ENCODE results near the gene CRTC1. TPM values are rescaled to one million over a fixed set of nuclear protein-coding genes. Genes with fewer than 3 reads are reported as not detected.

CRTC1 gene
- total and polyA plus RNA-seq, 4 experiments from 2014 or later = 1.7 to 20.8 (median 19.6) TPM; not detected in 1

DNA sequence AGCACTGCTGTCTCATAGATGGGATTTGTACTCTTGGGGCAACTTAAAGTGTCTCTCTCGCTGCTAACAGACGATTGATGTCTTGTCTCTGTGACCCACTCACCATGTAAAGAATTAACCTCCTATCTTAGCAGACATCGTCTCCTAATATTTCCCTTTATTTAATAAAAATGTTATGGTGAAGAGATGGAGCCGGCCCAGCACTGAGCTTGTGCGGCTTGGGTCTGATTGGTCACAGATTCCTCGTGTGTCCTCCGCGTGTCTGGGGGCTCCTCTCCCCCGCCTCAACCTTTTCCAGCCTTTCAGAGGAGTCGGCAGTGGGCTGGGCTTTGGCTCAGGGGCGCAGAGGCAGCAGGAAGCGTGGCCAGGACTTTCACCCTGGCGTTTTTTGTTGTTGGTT lies 13.2 kb upstream of the CRTC1 start:
- POLR2A ChIA-PET (ENCODE audit: partially characterized antibody) = no interaction called here
- no peaks in the 10 kb centered on the region for H3K9me3 ChIP-seq (ENCODE audit: control insufficient read depth in 1 of 2, low read length in 2 of 2)
- no peaks in the 10 kb centered on the region for H3K4me1 ChIP-seq (ENCODE audit: insufficient read depth, low read length)
- Mint-ChIP-seq H3K4me1 (peaks cover 0 to 1% (median 0%) of the 10 kb centered on the region in 4 donors), H3K27ac (no peak overlapping the region), H3K4me3 (no peak overlapping the region), H3K9me3 (no peaks in the 10 kb centered on the region), H3K27me3 (no peaks in the 10 kb centered on the region), H3K36me3 (peaks cover 13 to 20% of the 10 kb centered on the region in 2 donors)
- no peak overlapping the region for H3K4me3 ChIP-seq (ENCODE audit: low read length in 2 of 2)
- CTCF ChIA-PET (ENCODE audit: partially characterized antibody) = no interaction called here
- DNase-seq = no peak
- H3K36me3 ChIP-seq (ENCODE audit: insufficient read depth, low read length) = peaks cover 5% of the 10 kb centered on the region
- intact Hi-C loops (cut with micrococcal nuclease) = no loop called here
- no peak overlapping the region for H3K27ac ChIP-seq (ENCODE audit: low read depth, low read length)
- no peaks in the 10 kb centered on the region for H3K27me3 ChIP-seq (ENCODE audit: insufficient read depth, low read length)

DNA sequence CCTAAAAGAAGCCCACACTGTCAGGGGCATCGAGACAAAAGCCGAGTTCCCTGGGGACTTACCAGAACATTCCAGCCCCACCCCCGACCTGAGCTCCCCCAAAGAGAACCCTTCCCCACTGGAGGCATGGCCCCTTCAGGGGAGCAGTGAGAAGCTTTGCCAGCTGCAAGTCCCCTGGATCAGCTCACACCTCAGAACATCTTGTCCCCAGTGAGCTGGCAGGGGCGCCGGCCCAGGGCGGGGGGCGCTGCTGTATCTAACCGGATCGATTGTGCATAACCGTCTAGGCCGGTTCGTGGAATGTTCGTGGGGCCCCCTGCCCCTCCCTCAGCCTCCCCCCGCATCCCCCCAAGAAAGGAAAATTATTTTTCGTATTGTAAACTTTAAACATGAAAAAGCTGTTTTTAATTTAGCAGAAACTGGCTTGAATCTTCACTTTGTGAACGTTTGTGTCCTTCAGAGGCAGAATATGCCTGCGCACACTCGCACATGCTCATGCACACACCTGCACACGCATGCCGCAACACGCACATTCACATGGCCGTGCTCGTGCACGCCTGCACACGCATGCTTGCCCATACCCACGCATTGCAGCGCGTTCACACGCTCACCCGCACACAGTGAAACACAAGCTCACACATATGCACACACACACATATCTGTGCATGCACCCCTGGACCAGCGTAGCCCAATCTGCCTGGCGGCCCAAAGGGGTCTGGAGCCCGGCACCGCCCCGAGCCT lies 12.0 kb upstream of the CRTC1 start:
- intact Hi-C loops (cut with micrococcal nuclease) = no loop called here
- no peak for DNase-seq
- no peaks in the 10 kb centered on the region for H3K27me3 ChIP-seq (ENCODE audit: insufficient read depth, low read length)
- no peaks in the 10 kb centered on the region for H3K27me3 Mint-ChIP-seq
- peaks cover 5% of the 10 kb centered on the region for H3K36me3 ChIP-seq (ENCODE audit: insufficient read depth, low read length)
- H3K9me3 Mint-ChIP-seq = no peaks in the 10 kb centered on the region
- no peak overlapping the region for H3K4me3 ChIP-seq (ENCODE audit: low read length in 2 of 2)
- ChIA-PET POLR2A (ENCODE audit: partially characterized antibody) (interaction anchor here (1.7 kb wide), 1 partner anchor 83 kb away, joined by 5 read pairs; the partner anchor contains the start of gene REX1BD), CTCF (ENCODE audit: partially characterized antibody) (no interaction called here)
- no peak overlapping the region for H3K27ac ChIP-seq (ENCODE audit: low read depth, low read length)
- no peaks in the 10 kb centered on the region for H3K9me3 ChIP-seq (ENCODE audit: control insufficient read depth in 1 of 2, low read length in 2 of 2)
- no peak overlapping the region for H3K4me3 Mint-ChIP-seq
- H3K36me3 Mint-ChIP-seq = peaks cover 13 to 20% of the 10 kb centered on the region in 2 donors
- H3K4me1 Mint-ChIP-seq = peaks cover 0 to 1% (median 0%) of the 10 kb centered on the region in 4 donors
- no peak overlapping the region for H3K27ac Mint-ChIP-seq
- no peaks in the 10 kb centered on the region for H3K4me1 ChIP-seq (ENCODE audit: insufficient read depth, low read length)

DNA sequence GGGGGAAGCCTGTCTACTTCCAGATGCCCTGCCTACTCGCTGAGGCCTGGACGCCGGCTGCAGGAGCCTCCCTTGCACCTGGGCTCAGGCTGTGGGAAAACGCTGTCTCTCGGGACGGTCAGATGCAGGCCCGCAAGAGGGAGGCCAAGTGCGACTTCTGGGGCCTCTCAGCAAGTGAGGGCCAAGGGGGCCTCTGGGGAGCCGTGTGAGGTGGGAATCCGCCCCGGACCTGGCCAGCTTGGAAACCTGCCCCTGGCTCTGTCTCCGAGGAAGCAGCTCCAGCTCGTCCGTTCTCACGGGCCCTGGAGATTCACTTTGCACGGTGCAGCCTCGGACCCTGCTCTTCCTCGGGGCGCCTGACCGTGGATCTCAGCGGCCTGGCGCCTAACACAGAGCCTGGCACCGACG lies 11.4 kb upstream of the CRTC1 start:
- H3K4me3 ChIP-seq (ENCODE audit: low read length in 2 of 2) = no peak overlapping the region
- Mint-ChIP-seq H3K9me3 (no peaks in the 10 kb centered on the region), H3K4me3 (no peak overlapping the region), H3K27ac (no peak overlapping the region), H3K36me3 (peaks cover 13 to 20% of the 10 kb centered on the region in 2 donors), H3K4me1 (peaks cover 0 to 1% (median 0%) of the 10 kb centered on the region in 4 donors), H3K27me3 (no peaks in the 10 kb centered on the region)
- DNase-seq = no peak
- H3K27me3 ChIP-seq (ENCODE audit: insufficient read depth, low read length) = no peaks in the 10 kb centered on the region
- no peaks in the 10 kb centered on the region for H3K4me1 ChIP-seq (ENCODE audit: insufficient read depth, low read length)
- ChIA-PET POLR2A (ENCODE audit: partially characterized antibody) (interaction anchor here (1.7 kb wide), 1 partner anchor 83 kb away, joined by 5 read pairs; the partner anchor contains the start of gene REX1BD), CTCF (ENCODE audit: partially characterized antibody) (interaction anchor here (1.2 kb wide), 1 partner anchor 78 kb away, joined by 4 read pairs; no protein-coding TSS in a partner anchor)
- intact Hi-C loops (cut with micrococcal nuclease) = no loop called here
- H3K9me3 ChIP-seq (ENCODE audit: control insufficient read depth in 1 of 2, low read length in 2 of 2) = no peaks in the 10 kb centered on the region
- no peak overlapping the region for H3K27ac ChIP-seq (ENCODE audit: low read depth, low read length)
- peaks cover 5% of the 10 kb centered on the region for H3K36me3 ChIP-seq (ENCODE audit: insufficient read depth, low read length)

DNA sequence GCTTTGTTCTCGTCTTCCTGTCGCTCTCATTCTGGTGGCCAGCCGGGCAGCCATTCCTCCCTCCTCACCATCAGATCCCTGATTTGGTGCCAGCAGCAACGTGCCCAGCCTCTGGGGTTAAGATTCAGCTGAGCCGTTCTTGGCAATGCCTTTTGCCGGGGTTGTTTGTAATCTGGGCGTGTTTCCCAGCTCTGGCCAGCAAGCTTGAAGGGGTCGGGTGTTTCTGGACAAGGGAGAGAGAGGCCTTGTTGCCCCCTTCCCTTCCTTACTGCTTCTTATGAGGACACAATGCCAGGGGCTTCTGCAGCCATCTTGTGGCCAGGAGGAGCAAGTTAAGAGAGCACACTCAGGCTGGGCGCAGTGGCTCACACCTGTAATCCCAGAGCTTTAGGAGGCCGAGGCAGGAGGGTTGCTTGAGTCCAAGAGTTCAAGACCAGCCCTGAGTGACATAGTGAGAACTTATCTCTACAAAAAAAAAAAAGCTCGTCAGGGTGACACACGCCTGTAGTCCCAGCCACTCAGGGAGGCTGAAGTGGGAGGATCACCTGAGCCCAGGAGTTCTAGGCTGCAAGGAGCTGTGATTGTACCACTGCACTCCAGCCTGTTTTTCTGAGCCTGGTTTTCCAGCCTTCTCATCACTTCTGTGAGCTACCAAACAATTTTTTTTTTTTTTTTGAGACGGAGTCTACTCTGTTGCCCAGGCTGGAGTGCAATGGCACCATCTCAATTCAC lies 10.7 kb upstream of the CRTC1 start:
- Histone ChIP-seq H3K27me3 (ENCODE audit: insufficient read depth, low read length) (no peaks in the 10 kb centered on the region), H3K9me3 (ENCODE audit: control insufficient read depth in 1 of 2, low read length in 2 of 2) (no peaks in the 10 kb centered on the region), H3K36me3 (ENCODE audit: insufficient read depth, low read length) (peaks cover 5% of the 10 kb centered on the region), H3K4me1 (ENCODE audit: insufficient read depth, low read length) (no peaks in the 10 kb centered on the region), H3K4me3 (ENCODE audit: low read length in 2 of 2) (no peak overlapping the region), H3K27ac (ENCODE audit: low read depth, low read length) (no peak overlapping the region)
- ChIA-PET POLR2A (ENCODE audit: partially characterized antibody) (interaction anchor here (1.7 kb wide), 1 partner anchor 84 kb away, joined by 5 read pairs; the partner anchor contains the start of gene REX1BD), CTCF (ENCODE audit: partially characterized antibody) (interaction anchor here (0.6 to 1.2 kb wide), 4 partner anchors 79 to 220 kb away, joined by 3 to 4 read pairs (median 3); no protein-coding TSS in a partner anchor)
- Mint-ChIP-seq H3K4me1 (peaks cover 0 to 1% (median 0%) of the 10 kb centered on the region in 4 donors), H3K36me3 (peaks cover 7 to 15% of the 10 kb centered on the region in 2 donors), H3K27me3 (no peaks in the 10 kb centered on the region), H3K4me3 (no peak overlapping the region), H3K9me3 (no peaks in the 10 kb centered on the region), H3K27ac (no peak overlapping the region)
- DNase-seq = no peak
- intact Hi-C loops (cut with micrococcal nuclease) = no loop called here

DNA sequence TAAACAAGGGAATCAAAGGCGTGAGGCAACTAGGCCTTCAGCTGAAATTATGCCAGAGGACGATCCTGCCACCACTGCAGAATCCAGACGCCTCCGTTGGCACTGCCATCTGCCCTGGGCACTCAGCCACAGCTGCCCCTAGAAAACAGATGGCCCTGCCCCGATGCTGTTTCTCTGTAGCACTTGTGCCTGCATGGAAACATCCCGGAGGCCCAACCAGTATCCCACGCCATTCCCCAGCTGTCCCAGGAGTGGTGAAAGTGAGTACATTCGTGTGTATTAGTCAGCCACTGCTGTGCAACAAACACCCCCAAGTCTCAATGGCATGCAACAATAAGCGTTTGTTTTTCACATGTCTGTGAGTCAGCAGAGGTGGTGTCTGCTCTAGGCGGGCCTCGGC lies 8.9 kb upstream of the CRTC1 start:
- no peaks in the 10 kb centered on the region for H3K9me3 ChIP-seq (ENCODE audit: control insufficient read depth in 1 of 2, low read length in 2 of 2)
- no peaks in the 10 kb centered on the region for H3K36me3 ChIP-seq (ENCODE audit: insufficient read depth, low read length)
- H3K27ac Mint-ChIP-seq = no peak overlapping the region
- H3K27ac ChIP-seq (ENCODE audit: low read depth, low read length) = no peak overlapping the region
- H3K4me3 Mint-ChIP-seq = no peak overlapping the region
- H3K9me3 Mint-ChIP-seq = no peaks in the 10 kb centered on the region
- H3K4me1 ChIP-seq (ENCODE audit: insufficient read depth, low read length) = no peaks in the 10 kb centered on the region
- no peak for DNase-seq
- H3K4me1 Mint-ChIP-seq = peaks cover 0 to 1% (median 0%) of the 10 kb centered on the region in 4 donors
- H3K4me3 ChIP-seq (ENCODE audit: low read length in 2 of 2) = no peak overlapping the region
- intact Hi-C loops (cut with micrococcal nuclease) = loop anchor here (1.0 kb wide), 1 partner anchor 223 kb away; no protein-coding TSS in a partner anchor
- peaks cover 7 to 8% of the 10 kb centered on the region in 2 donors for H3K36me3 Mint-ChIP-seq
- H3K27me3 Mint-ChIP-seq = no peaks in the 10 kb centered on the region
- POLR2A ChIA-PET (ENCODE audit: partially characterized antibody) = interaction anchor here (0.7 kb wide), 1 partner anchor 19 kb away, joined by 3 read pairs; no protein-coding TSS in a partner anchor
- no peaks in the 10 kb centered on the region for H3K27me3 ChIP-seq (ENCODE audit: insufficient read depth, low read length)
- CTCF ChIA-PET (ENCODE audit: partially characterized antibody) = interaction anchor here (1.0 to 2.1 kb wide), 2 partner anchors 8 to 223 kb away, joined by 4 to 7 read pairs; partner anchors contain the start of gene CRTC1

DNA sequence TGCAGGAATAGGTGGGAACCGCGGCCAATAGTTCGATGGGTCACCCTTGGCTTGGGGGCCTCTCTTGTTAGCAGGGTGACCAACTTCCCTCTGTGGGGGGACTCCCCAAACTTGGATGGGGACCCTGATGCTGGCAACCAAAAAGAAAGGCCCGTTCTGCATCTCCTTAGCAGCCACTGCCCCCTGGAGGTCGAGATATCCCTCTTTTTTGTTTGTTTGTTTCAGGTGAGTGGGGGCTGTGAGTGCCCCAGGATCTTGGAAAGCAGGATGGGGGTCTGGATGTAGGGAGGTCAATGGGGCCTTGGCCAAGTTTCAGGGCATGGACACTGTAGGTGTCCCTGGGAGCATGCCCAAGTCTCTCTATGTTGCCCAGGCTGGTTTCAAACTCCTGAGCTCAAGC lies 7.7 kb upstream of the CRTC1 start:
- Mint-ChIP-seq H3K9me3 (no peaks in the 10 kb centered on the region), H3K27me3 (no peaks in the 10 kb centered on the region), H3K27ac (peak overlapping the region in 1 of 7 donors; percentile 8), H3K4me3 (no peak overlapping the region), H3K4me1 (no peaks in the 10 kb centered on the region), H3K36me3 (peaks cover 3% of the 10 kb centered on the region in 2 donors)
- intact Hi-C loops (cut with micrococcal nuclease) = loop anchor here (1.0 kb wide), 1 partner anchor 224 kb away; no protein-coding TSS in a partner anchor
- Histone ChIP-seq H3K9me3 (ENCODE audit: control insufficient read depth in 1 of 2, low read length in 2 of 2) (no peaks in the 10 kb centered on the region), H3K27ac (ENCODE audit: low read depth, low read length) (no peak overlapping the region), H3K36me3 (ENCODE audit: insufficient read depth, low read length) (no peaks in the 10 kb centered on the region), H3K4me3 (ENCODE audit: low read length in 2 of 2) (no peak overlapping the region), H3K4me1 (ENCODE audit: insufficient read depth, low read length) (no peaks in the 10 kb centered on the region), H3K27me3 (ENCODE audit: insufficient read depth, low read length) (no peaks in the 10 kb centered on the region)
- CTCF ChIA-PET (ENCODE audit: partially characterized antibody) = interaction anchor here (1.8 to 2.1 kb wide), 2 partner anchors 156 to 225 kb away, joined by 4 to 7 read pairs; no protein-coding TSS in a partner anchor
- POLR2A ChIA-PET (ENCODE audit: partially characterized antibody) = no interaction called here
- DNase-seq = peak in 2 of 5 donors; percentile 19 to 20

DNA sequence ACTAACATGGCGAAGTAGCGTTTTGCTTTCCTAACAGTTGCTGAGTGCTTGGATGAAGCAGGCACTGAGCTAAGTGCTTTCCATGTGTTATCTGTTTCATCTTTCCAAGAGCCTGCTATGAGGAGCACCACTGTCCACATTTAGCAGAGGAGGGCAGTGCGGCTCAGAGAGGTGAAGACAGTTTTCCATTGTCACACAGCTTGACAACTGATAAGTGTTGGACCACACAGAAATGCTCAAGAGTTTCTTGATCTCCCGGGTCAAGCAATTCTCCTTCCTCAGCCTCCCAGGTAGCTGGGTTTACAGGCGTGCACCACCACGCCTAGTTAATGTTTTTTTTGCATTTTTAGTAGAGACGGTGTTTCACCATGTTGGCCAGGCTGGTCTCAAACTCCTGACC lies 6.8 kb upstream of the CRTC1 start:
- Histone ChIP-seq H3K36me3 (ENCODE audit: insufficient read depth, low read length) (no peaks in the 10 kb centered on the region), H3K4me1 (ENCODE audit: insufficient read depth, low read length) (no peaks in the 10 kb centered on the region), H3K9me3 (ENCODE audit: control insufficient read depth in 1 of 2, low read length in 2 of 2) (no peaks in the 10 kb centered on the region), H3K27me3 (ENCODE audit: insufficient read depth, low read length) (no peaks in the 10 kb centered on the region), H3K4me3 (ENCODE audit: low read length in 2 of 2) (no peak overlapping the region), H3K27ac (ENCODE audit: low read depth, low read length) (no peak overlapping the region)
- DNase-seq = no peak
- H3K36me3 Mint-ChIP-seq = peaks cover under 1 to 3% of the 10 kb centered on the region in 2 donors
- no peak overlapping the region for H3K4me3 Mint-ChIP-seq
- H3K27ac Mint-ChIP-seq = no peak overlapping the region
- no peaks in the 10 kb centered on the region for H3K27me3 Mint-ChIP-seq
- H3K4me1 Mint-ChIP-seq = no peaks in the 10 kb centered on the region
- no peaks in the 10 kb centered on the region for H3K9me3 Mint-ChIP-seq
- ChIA-PET POLR2A (ENCODE audit: partially characterized antibody) (interaction anchor here (1.0 kb wide), 1 partner anchor 123 kb away, joined by 3 read pairs; no protein-coding TSS in a partner anchor), CTCF (ENCODE audit: partially characterized antibody) (interaction anchor here (0.6 to 1.8 kb wide), 2 partner anchors 89 to 157 kb away, joined by 3 to 4 read pairs; no protein-coding TSS in a partner anchor)
- intact Hi-C loops (cut with micrococcal nuclease) = no loop called here
